Right atrium auricular region (tissue), 2 donors: ENCODE data around the gene PM20D2. TPM values are rescaled to one million over a fixed set of nuclear protein-coding genes. Genes with fewer than 3 reads are reported as not detected.
A peak's percentile ranks its signal among the peaks of the same experiment; 100 is the strongest.

ENCODE experiments used
- DNase-seq: peaks from one replicate; pipeline ENCODE4 v3.0.0-alpha.2; 2019; ENCODE audit warnings: low spot score
- H3K27ac ChIP-seq, 2 donors: fragments of 200-600 bp; sonication (generic); 1 replicate in 1 of 2; 2 replicates in 1 of 2; pipeline ENCODE4 v1.5.1; 2016 to 2019
- H3K27me3 ChIP-seq, 2 donors: fragments of 200-600 bp; sonication (generic); one replicate each; pipeline versions ENCODE4 v1.5.1 to v1.6.0; 2017 to 2019
- H3K36me3 ChIP-seq: fragments of 200-600 bp; sonication (generic); one replicate; pipeline ENCODE4 v1.5.1; 2016
- H3K4me1 ChIP-seq, 2 donors: fragments of 200-600 bp; sonication (generic); one replicate each; pipeline versions ENCODE4 v1.5.1 to v1.6.0; 2017 to 2019
- H3K4me3 ChIP-seq, 2 donors: fragments of 200-600 bp; sonication (generic); 1 replicate in 1 of 2; 2 replicates in 1 of 2; pipeline ENCODE4 v1.5.1; 2017 to 2019; ENCODE audit warnings: mild to moderate bottlenecking in 1 of 2, moderate library complexity in 1 of 2
- H3K9me3 ChIP-seq, 2 donors: fragments of 200-600 bp; sonication (generic); one replicate each; pipeline ENCODE4 v1.5.1; 2019
- total RNA-seq, 2 donors: library from RNA; depleted of rRNA; stranded (reverse); fragments of >200 nt; gene quantifications; one replicate each; pipeline ENCODE4 v1.1.0, GENCODE V29; 2016
- TF ChIP-seq, protein P1 (sequence below), 2 donors: fragments of 200-600 bp; sonication (generic); IDR thresholded peaks; one replicate each; pipeline ENCODE4 v1.5.1; 2019; ENCODE audit warnings: antibody characterized with exemption in 2 of 2

Gene PM20D2, protein sequence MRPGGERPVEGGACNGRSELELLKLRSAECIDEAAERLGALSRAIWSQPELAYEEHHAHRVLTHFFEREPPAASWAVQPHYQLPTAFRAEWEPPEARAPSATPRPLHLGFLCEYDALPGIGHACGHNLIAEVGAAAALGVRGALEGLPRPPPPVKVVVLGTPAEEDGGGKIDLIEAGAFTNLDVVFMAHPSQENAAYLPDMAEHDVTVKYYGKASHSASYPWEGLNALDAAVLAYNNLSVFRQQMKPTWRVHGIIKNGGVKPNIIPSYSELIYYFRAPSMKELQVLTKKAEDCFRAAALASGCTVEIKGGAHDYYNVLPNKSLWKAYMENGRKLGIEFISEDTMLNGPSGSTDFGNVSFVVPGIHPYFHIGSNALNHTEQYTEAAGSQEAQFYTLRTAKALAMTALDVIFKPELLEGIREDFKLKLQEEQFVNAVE
- total RNA-seq: 10 to 100 TPM; 13.3 to 15.5 TPM

DNA sequence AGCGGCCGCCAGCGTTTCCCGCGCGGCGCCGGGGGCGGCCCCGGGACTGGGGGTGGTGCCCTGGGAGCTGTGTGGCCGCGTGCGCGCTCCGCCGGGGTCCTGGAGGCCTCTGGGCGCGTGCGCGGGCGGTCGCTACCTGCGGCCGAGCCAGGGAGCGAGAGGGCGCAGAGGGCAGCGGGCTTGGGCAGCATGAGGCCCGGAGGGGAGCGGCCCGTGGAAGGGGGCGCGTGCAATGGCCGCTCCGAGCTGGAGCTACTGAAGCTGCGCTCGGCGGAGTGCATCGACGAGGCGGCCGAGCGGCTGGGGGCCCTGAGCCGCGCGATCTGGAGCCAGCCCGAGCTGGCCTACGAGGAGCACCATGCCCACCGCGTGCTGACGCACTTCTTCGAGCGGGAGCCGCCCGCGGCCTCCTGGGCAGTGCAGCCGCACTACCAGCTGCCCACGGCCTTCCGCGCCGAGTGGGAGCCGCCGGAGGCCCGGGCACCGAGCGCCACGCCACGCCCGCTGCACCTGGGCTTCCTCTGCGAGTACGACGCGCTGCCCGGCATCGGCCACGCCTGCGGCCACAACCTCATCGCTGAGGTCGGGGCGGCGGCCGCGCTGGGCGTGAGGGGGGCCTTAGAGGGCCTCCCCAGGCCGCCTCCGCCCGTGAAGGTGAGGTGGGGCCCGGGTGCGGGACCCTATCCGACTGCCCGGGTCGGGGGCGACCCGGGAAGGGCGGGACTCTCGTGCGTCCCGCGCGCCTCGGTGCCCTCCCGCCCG is at the start of gene PM20D2:
PM20D2 (plus strand) TSS at position 100 of the 762 bp plus-strand sequence; CDS start at position 190, 90 bp downstream.
- TF ChIP-seq, protein P1, sequence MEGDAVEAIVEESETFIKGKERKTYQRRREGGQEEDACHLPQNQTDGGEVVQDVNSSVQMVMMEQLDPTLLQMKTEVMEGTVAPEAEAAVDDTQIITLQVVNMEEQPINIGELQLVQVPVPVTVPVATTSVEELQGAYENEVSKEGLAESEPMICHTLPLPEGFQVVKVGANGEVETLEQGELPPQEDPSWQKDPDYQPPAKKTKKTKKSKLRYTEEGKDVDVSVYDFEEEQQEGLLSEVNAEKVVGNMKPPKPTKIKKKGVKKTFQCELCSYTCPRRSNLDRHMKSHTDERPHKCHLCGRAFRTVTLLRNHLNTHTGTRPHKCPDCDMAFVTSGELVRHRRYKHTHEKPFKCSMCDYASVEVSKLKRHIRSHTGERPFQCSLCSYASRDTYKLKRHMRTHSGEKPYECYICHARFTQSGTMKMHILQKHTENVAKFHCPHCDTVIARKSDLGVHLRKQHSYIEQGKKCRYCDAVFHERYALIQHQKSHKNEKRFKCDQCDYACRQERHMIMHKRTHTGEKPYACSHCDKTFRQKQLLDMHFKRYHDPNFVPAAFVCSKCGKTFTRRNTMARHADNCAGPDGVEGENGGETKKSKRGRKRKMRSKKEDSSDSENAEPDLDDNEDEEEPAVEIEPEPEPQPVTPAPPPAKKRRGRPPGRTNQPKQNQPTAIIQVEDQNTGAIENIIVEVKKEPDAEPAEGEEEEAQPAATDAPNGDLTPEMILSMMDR (IDR thresholded peaks at IDR 0.05): no peak
- no peak for DNase-seq
- Histone ChIP-seq H3K9me3 (no peaks in the 10 kb centered on the region), H3K4me3 (peak within 1 kb of the TSS; percentile 77), H3K27me3 (no peaks in the 10 kb centered on the region), H3K36me3 (no peaks in the 10 kb centered on the region), H3K4me1 (peaks cover 0 to 11% of the 10 kb centered on the region in 2 donors), H3K27ac (peak within 1 kb of the TSS; percentile 85 to 92)

DNA sequence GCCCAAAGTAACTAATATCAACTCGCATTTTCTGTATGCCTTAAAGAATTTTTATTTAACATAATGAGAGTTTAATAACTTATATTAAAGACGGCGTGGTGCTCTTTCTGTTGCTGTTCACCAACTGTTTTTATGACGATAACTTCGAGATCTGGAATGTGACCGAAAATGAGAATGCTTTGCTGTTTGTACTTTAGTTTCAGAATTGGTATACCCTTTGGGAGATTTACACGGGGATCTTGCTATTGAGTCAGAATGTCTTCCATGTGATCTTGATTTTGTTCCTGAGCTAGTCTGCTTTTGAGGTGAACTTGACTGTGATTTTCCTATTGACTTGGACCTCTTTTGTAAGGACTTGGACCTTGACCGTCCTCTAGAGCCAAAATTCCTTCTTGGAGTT is 47.4 kb upstream of the PM20D2 start:
- no peak for DNase-seq
- H3K4me3 ChIP-seq: no peak overlapping the region
- H3K4me1 ChIP-seq: no peaks in the 10 kb centered on the region
- TF ChIP-seq, protein P1 (IDR thresholded peaks at IDR 0.05): no peak
- no peaks in the 10 kb centered on the region for H3K36me3 ChIP-seq
- no peaks in the 10 kb centered on the region for H3K9me3 ChIP-seq
- H3K27me3 ChIP-seq: no peaks in the 10 kb centered on the region
- H3K27ac ChIP-seq: no peak overlapping the region

DNA sequence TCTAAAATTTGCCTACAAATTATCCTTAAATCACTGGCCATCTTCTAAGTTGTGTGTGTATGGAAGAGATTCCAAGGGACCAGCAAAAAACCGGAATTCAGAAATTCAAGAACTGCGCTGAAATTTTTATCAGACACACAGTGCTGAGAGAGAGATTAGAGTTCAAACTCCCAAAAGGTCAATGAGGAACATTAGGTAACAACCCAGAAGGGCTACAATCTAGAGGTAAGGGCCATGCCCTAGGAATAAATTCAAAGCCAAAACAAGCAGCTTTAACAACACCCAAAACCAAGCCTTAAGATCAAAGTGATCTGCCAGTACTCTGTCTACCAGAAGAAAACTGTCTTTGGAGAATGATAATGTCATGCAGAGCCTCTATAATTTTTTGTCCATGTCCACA is 45.7 kb upstream of the PM20D2 start:
- TF ChIP-seq, protein P1 (IDR thresholded peaks at IDR 0.05): no peak
- Histone ChIP-seq H3K36me3 (no peaks in the 10 kb centered on the region), H3K4me3 (no peak overlapping the region), H3K27ac (no peak overlapping the region), H3K27me3 (no peaks in the 10 kb centered on the region), H3K4me1 (no peaks in the 10 kb centered on the region), H3K9me3 (no peaks in the 10 kb centered on the region)
- DNase-seq: no peak

DNA sequence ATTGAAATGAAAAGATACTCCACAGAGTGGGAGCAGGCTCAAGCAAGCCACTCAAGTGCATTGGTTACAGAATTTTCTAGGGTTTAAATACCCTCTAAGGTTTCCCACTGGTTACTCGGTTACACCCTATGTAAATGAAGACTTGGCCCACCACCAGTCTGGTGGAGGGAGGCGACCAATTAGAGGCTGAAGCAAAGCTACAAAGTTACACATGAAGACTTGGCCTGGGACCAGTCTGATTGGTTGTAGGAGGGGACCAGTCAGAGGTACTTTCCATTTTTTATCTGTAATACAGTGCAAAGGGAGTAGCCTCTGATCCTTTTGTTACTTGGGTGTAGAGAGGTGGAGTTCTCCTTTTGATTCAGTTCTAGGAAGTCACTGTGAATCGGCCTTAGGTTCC is 35.6 kb upstream of the PM20D2 start:
- TF ChIP-seq, protein P1 (IDR thresholded peaks at IDR 0.05): no peak
- Histone ChIP-seq H3K4me3 (no peak overlapping the region), H3K9me3 (no peaks in the 10 kb centered on the region), H3K4me1 (no peaks in the 10 kb centered on the region), H3K36me3 (no peaks in the 10 kb centered on the region), H3K27me3 (no peaks in the 10 kb centered on the region), H3K27ac (no peak overlapping the region)
- DNase-seq: no peak

DNA sequence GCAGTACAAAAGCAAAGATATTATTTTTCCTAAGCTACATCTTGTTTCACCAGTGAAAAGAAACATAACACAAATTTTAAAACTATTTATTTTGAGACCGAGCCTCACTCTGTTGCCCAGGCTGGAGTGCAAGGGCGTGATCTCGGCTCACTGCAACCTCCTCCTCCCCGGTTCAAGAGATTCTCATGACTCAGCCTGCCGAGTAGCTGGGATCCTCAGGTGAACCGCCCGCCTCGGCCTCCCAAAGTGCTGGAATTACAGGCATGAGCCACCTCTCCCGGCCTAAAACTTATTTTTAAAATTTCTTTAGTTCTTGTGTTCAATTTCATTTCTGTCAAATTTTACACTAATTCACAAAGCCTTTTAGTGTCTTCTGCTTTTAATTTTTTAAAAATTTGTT is 33.9 kb upstream of the PM20D2 start:
- H3K27me3 ChIP-seq: no peaks in the 10 kb centered on the region
- DNase-seq: no peak
- no peaks in the 10 kb centered on the region for H3K36me3 ChIP-seq
- H3K4me1 ChIP-seq: peaks cover 0 to 4% of the 10 kb centered on the region in 2 donors
- TF ChIP-seq, protein P1 (IDR thresholded peaks at IDR 0.05): no peak
- no peaks in the 10 kb centered on the region for H3K9me3 ChIP-seq
- no peak overlapping the region for H3K27ac ChIP-seq
- no peak overlapping the region for H3K4me3 ChIP-seq
